Measurements from ENCODE around the gene AUTS2.

Gene AUTS2

DNA sequence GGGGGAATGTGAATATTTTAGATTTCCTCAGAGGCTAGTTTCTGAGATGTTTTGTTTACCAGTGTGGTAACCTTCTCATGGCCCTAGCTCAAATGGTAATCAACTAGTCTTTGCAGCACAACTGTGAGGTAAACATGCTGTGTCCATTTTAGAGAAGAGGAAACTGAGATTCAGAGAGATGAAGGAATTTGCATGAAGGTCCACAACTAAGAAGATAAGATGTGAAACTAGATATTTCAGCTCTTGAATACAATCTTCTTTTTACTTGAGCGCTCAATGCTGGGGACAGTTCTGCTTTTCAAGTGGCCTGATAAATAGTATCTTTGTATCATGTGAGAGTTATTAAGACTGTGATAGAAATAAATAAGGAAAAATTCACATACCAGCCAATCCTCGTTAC is 245.4 kb downstream of the AUTS2 start:
- Histone ChIP-seq H3K9ac (ENCODE audit: insufficient read length, low read depth) (no peak overlapping the region), H3K4me1 (ENCODE audit: insufficient read depth, insufficient read length) (no peaks in the 10 kb centered on the region), H3K27me3 (ENCODE audit: insufficient read depth, insufficient read length) (no peaks in the 10 kb centered on the region), H3K4me3 (ENCODE audit: insufficient read length, low read depth) (no peak overlapping the region), H3K9me3 (ENCODE audit: insufficient read depth, low read length) (no peaks in the 10 kb centered on the region), H3K36me3 (ENCODE audit: insufficient read depth, insufficient read length, low read length) (no peaks in the 10 kb centered on the region)
- no peak for DNase-seq (ENCODE audit: low read depth, low spot score)
- TF ChIP-seq SUZ12 (IDR thresholded peaks at IDR 0.05; ENCODE audit: extremely low read depth, insufficient read depth, insufficient read length) (no peak), ZNF274 (IDR thresholded peaks at IDR 0.05; ENCODE audit: low read depth, low read length) (no peak), YY1 (IDR thresholded peaks at IDR 0.05; ENCODE audit: insufficient read depth, insufficient read length) (no peak)

DNA sequence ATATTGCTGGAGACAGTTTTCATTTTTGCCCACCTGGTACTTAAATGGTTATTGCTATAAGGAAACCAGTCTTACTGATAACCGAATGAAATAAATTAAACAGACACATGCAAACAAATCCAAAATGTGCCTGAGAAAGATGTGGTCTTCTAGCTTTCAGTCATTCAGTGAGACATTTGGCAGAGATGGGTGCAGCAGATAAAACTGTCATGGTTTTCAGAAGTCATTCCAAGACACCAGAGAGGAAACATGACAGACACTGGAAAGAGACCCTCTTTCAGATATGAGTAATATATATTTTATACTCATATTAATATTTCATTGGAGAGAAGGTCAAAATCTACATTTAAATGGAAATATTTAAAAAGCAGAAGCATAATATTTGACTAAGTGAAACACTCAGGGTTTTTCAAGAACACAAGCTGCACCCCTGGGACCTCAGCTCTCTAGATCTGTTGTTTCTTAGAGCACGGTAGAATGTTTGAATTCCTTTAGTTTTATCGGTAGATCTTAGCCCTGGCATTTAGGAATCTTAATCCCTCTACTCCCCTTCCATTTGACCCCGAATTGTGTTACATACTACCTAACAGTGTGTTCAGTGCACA is 246.1 kb downstream of the AUTS2 start:
- DNase-seq (ENCODE audit: low read depth, low spot score): no peak
- Histone ChIP-seq H3K27me3 (ENCODE audit: insufficient read depth, insufficient read length) (no peaks in the 10 kb centered on the region), H3K4me3 (ENCODE audit: insufficient read length, low read depth) (no peak overlapping the region), H3K9me3 (ENCODE audit: insufficient read depth, low read length) (no peaks in the 10 kb centered on the region), H3K36me3 (ENCODE audit: insufficient read depth, insufficient read length, low read length) (no peaks in the 10 kb centered on the region), H3K4me1 (ENCODE audit: insufficient read depth, insufficient read length) (no peaks in the 10 kb centered on the region), H3K9ac (ENCODE audit: insufficient read length, low read depth) (no peak overlapping the region)
- TF ChIP-seq ZNF274 (IDR thresholded peaks at IDR 0.05; ENCODE audit: low read depth, low read length) (no peak), YY1 (IDR thresholded peaks at IDR 0.05; ENCODE audit: insufficient read depth, insufficient read length) (no peak), SUZ12 (IDR thresholded peaks at IDR 0.05; ENCODE audit: extremely low read depth, insufficient read depth, insufficient read length) (no peak)

DNA sequence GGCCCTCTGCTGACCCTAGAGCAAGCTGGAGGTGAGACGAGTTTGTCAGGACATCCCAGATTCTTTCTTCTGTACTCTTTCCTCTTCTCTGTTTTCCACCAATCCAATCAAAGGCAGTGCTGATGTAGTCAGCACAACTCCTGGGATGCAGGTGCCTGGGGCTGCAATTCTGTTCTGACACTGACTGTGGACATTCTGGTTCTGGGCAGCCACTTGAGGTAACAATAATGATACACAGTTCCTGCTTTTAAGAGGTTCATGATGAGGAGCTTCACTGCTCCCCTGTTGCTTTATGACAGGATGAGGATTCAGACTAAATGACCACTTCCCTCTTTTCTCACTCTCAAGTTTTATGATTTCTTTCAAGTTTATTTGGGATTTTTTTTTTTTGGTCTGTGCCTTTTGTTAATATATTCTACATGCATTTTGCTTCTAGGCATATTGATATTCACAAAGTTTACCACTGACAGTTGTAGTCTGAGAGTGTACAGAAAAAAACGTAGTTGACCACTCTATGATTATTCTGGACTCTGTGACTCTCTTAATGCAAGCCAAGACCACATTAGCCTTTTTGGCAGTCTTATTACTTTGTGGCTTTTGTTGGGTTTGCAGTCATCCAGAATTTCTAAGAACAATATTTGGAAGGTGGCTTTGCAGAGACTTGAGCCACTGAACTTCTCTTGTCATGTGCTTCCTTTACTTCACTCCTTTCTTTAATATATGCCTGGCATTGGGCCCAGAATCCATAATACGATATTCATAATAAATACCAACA is 247.6 kb downstream of the AUTS2 start:
- Histone ChIP-seq H3K9me3 (ENCODE audit: insufficient read depth, low read length) (no peaks in the 10 kb centered on the region), H3K36me3 (ENCODE audit: insufficient read depth, insufficient read length, low read length) (no peaks in the 10 kb centered on the region), H3K4me3 (ENCODE audit: insufficient read length, low read depth) (no peak overlapping the region), H3K9ac (ENCODE audit: insufficient read length, low read depth) (no peak overlapping the region), H3K27me3 (ENCODE audit: insufficient read depth, insufficient read length) (no peaks in the 10 kb centered on the region), H3K4me1 (ENCODE audit: insufficient read depth, insufficient read length) (no peaks in the 10 kb centered on the region)
- TF ChIP-seq YY1 (IDR thresholded peaks at IDR 0.05; ENCODE audit: insufficient read depth, insufficient read length) (no peak), SUZ12 (IDR thresholded peaks at IDR 0.05; ENCODE audit: extremely low read depth, insufficient read depth, insufficient read length) (no peak), ZNF274 (IDR thresholded peaks at IDR 0.05; ENCODE audit: low read depth, low read length) (no peak)
- DNase-seq (ENCODE audit: low read depth, low spot score): no peak

DNA sequence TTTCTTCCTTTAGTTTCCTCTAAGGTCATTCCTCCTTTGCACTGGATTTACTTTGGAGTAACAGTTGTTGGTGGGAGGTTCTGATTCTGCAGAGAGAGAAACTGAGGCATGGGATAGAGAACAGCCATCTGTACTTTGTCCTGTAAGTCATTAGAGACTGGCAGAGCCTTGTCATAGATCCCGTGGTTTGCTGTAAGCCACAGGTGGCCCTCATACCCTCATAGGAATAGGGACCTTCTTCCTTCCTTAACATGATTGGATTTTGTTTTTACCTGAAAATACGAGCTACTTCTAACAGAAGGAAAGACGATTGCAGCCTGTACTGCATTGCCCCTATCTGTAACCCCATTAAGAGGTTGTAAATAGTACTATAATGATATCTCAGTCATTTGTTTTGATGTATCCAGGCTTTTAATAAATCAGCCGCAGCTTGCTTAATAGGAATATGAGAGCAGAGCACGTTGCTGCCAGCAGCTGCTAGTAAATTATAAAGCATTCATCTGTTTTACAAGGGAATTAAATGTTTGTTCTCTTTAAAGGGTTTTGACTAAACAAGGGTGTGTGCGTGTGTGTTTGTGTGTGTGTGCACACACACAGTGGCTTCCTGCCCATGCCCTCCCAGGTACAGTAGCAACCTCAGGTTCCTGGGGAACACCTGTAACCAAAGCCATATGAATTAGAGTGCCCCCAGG is 249.8 kb downstream of the AUTS2 start:
- no peaks in the 10 kb centered on the region for H3K27me3 ChIP-seq (ENCODE audit: insufficient read depth, insufficient read length)
- no peaks in the 10 kb centered on the region for H3K36me3 ChIP-seq (ENCODE audit: insufficient read depth, insufficient read length, low read length)
- TF ChIP-seq YY1 (IDR thresholded peaks at IDR 0.05; ENCODE audit: insufficient read depth, insufficient read length) (no peak), ZNF274 (IDR thresholded peaks at IDR 0.05; ENCODE audit: low read depth, low read length) (no peak), SUZ12 (IDR thresholded peaks at IDR 0.05; ENCODE audit: extremely low read depth, insufficient read depth, insufficient read length) (no peak)
- H3K4me1 ChIP-seq (ENCODE audit: insufficient read depth, insufficient read length): no peaks in the 10 kb centered on the region
- H3K4me3 ChIP-seq (ENCODE audit: insufficient read length, low read depth): no peak overlapping the region
- no peak overlapping the region for H3K9ac ChIP-seq (ENCODE audit: insufficient read length, low read depth)
- H3K9me3 ChIP-seq (ENCODE audit: insufficient read depth, low read length): no peaks in the 10 kb centered on the region
- DNase-seq (ENCODE audit: low read depth, low spot score): no peak

DNA sequence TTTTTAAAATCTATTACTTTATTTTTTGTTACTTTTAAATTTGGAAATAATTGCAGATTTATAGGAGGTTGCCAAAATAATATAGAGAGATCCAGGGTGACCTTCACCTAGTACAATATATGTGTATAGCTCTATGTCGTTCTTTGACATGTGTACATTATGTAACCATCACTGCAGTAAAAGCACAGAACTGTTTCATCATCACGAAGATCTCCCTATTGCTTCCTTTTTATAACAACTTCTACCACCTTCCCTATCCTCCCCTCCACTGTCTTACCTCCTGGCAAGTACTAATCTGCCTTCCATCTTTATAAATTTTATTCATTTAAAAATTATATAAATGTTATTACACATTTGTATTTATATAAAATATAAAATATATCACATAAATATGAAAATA is 251.0 kb downstream of the AUTS2 start:
- H3K27me3 ChIP-seq (ENCODE audit: insufficient read depth, insufficient read length): no peaks in the 10 kb centered on the region
- H3K9me3 ChIP-seq (ENCODE audit: insufficient read depth, low read length): no peaks in the 10 kb centered on the region
- no peak overlapping the region for H3K9ac ChIP-seq (ENCODE audit: insufficient read length, low read depth)
- no peaks in the 10 kb centered on the region for H3K36me3 ChIP-seq (ENCODE audit: insufficient read depth, insufficient read length, low read length)
- H3K4me3 ChIP-seq (ENCODE audit: insufficient read length, low read depth): no peak overlapping the region
- no peak for TF ChIP-seq ZNF274 (IDR thresholded peaks at IDR 0.05; ENCODE audit: low read depth, low read length)
- no peak for TF ChIP-seq YY1 (IDR thresholded peaks at IDR 0.05; ENCODE audit: insufficient read depth, insufficient read length)
- no peak for TF ChIP-seq SUZ12 (IDR thresholded peaks at IDR 0.05; ENCODE audit: extremely low read depth, insufficient read depth, insufficient read length)
- no peak for DNase-seq (ENCODE audit: low read depth, low spot score)
- no peaks in the 10 kb centered on the region for H3K4me1 ChIP-seq (ENCODE audit: insufficient read depth, insufficient read length)

DNA sequence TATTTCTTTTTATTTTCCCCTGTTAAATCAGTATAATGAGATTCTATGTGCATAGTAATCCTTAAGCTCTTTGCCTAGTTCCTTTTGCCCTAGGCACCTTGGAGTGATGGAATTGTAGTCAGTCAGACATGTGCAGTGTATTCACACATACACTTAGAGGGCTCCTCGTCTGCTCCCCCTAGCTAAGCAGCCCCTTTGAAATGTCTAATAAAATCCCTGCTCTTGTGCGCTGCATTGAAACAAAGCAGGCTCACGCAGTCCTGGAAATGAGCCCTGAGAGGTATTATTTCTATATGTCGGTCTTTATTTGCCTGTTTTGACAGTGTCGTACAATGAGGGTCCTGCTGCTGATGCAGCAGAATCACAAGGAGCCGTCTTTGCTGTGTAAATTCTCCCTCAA is 258.7 kb downstream of the AUTS2 start:
- Histone ChIP-seq H3K4me1 (ENCODE audit: insufficient read depth, insufficient read length) (peaks cover 2% of the 10 kb centered on the region), H3K4me3 (ENCODE audit: insufficient read length, low read depth) (no peak overlapping the region), H3K9me3 (ENCODE audit: insufficient read depth, low read length) (no peaks in the 10 kb centered on the region), H3K36me3 (ENCODE audit: insufficient read depth, insufficient read length, low read length) (no peaks in the 10 kb centered on the region), H3K9ac (ENCODE audit: insufficient read length, low read depth) (no peak overlapping the region), H3K27me3 (ENCODE audit: insufficient read depth, insufficient read length) (no peaks in the 10 kb centered on the region)
- DNase-seq (ENCODE audit: low read depth, low spot score): no peak
- TF ChIP-seq SUZ12 (IDR thresholded peaks at IDR 0.05; ENCODE audit: extremely low read depth, insufficient read depth, insufficient read length): no peak
- TF ChIP-seq YY1 (IDR thresholded peaks at IDR 0.05; ENCODE audit: insufficient read depth, insufficient read length): no peak
- no peak for TF ChIP-seq ZNF274 (IDR thresholded peaks at IDR 0.05; ENCODE audit: low read depth, low read length)

DNA sequence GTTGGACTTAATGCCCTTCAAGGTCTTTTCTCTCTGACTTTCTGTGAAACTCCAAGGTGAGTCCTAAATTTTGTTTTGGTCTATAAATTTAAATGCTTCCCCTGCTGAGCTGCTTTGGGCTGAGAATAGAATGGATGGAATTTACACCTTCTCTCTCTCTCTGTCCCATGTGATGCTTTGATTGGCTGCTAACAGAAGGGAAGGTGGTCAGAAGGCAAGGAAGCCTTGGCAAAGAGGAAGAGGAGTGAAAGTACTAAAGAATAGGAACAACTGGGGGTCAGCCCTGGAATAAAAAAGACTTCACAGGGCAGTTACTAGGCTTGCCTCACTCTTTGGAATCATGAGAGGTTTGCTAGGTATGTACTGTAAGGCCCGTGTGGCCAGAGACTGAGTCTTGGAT is 260.2 kb downstream of the AUTS2 start:
- no peak for TF ChIP-seq SUZ12 (IDR thresholded peaks at IDR 0.05; ENCODE audit: extremely low read depth, insufficient read depth, insufficient read length)
- TF ChIP-seq YY1 (IDR thresholded peaks at IDR 0.05; ENCODE audit: insufficient read depth, insufficient read length): no peak
- TF ChIP-seq ZNF274 (IDR thresholded peaks at IDR 0.05; ENCODE audit: low read depth, low read length): no peak
- no peak for DNase-seq (ENCODE audit: low read depth, low spot score)
- no peak overlapping the region for H3K4me3 ChIP-seq (ENCODE audit: insufficient read length, low read depth)

More for the DNA sequence above, 260.2 kb downstream of the AUTS2 start:
- H3K36me3 ChIP-seq (ENCODE audit: insufficient read depth, insufficient read length, low read length): no peaks in the 10 kb centered on the region
- H3K4me1 ChIP-seq (ENCODE audit: insufficient read depth, insufficient read length): peaks cover 2% of the 10 kb centered on the region
- no peaks in the 10 kb centered on the region for H3K27me3 ChIP-seq (ENCODE audit: insufficient read depth, insufficient read length)
- H3K9ac ChIP-seq (ENCODE audit: insufficient read length, low read depth): no peak overlapping the region
- no peaks in the 10 kb centered on the region for H3K9me3 ChIP-seq (ENCODE audit: insufficient read depth, low read length)
